Liver (tissue), 9 donors: ENCODE results near the gene ZFYVE1. TPM values are rescaled to one million over a fixed set of nuclear protein-coding genes. Genes with fewer than 3 reads are reported as not detected.

Experiments
- DNase-seq: peaks from one replicate; pipeline ENCODE4 v3.0.0-alpha.2; 2017; ENCODE audit warnings: low spot score
- H3K27ac ChIP-seq, 2 donors: one replicate each; pipeline ENCODE4 v1.7.0; 2013; ENCODE audit warnings: inconsistent platforms in 2 of 2, low read length in 2 of 2, control low read depth in 1 of 2, low read depth in 1 of 2, mild to moderate bottlenecking in 1 of 2
- H3K27me3 ChIP-seq, 4 donors: one replicate each; pipeline versions ENCODE4 v1.6.1 to v1.7.0; 2013; ENCODE audit warnings: low read length in 3 of 4, inconsistent platforms in 1 of 4, mild to moderate bottlenecking in 1 of 4, moderate library complexity in 1 of 4; ENCODE audit not compliant: control insufficient read depth in 4 of 4, insufficient read depth in 4 of 4
- H3K36me3 ChIP-seq, 4 donors: one replicate each; pipeline versions ENCODE4 v1.6.1 to v1.7.0; 2013; ENCODE audit warnings: low read length in 3 of 4, mild to moderate bottlenecking in 3 of 4, low read depth in 1 of 4, moderate library complexity in 1 of 4; ENCODE audit not compliant: control insufficient read depth in 4 of 4, insufficient read depth in 3 of 4
- H3K4me1 ChIP-seq, 4 donors: one replicate each; pipeline versions ENCODE4 v1.6.1 to v1.7.0; 2013; ENCODE audit warnings: low read length in 3 of 4, mild to moderate bottlenecking in 3 of 4, moderate library complexity in 1 of 4; ENCODE audit not compliant: control insufficient read depth in 4 of 4, insufficient read depth in 4 of 4
- H3K4me3 ChIP-seq, 3 donors: one replicate each; pipeline versions ENCODE4 v1.6.1 to v1.7.0; 2013; ENCODE audit warnings: low read length in 3 of 3, control low read depth in 1 of 3, low read depth in 1 of 3, mild to moderate bottlenecking in 1 of 3
- H3K9ac ChIP-seq, 2 donors: one replicate each; pipeline ENCODE4 v1.7.0; 2013; ENCODE audit warnings: low read length in 2 of 2, mild to moderate bottlenecking in 2 of 2, moderate library complexity in 2 of 2, control low read depth in 1 of 2, low read depth in 1 of 2
- H3K9me3 ChIP-seq, 4 donors: one replicate each; pipeline versions ENCODE4 v1.6.1 to v1.7.0; 2013; ENCODE audit warnings: low read length in 3 of 4; ENCODE audit not compliant: control insufficient read depth in 4 of 4
- CTCF ChIP-seq: fragments of 150-350 bp; IDR thresholded peaks from 2 replicates; pipeline ENCODE4 v1.5.1; 2017; ENCODE audit warnings: improper control_type of control experiment, low read depth, low read length; ENCODE audit not compliant: missing input control
- EGR1 ChIP-seq, 2 donors: IDR thresholded peaks; 2 replicates each; pipeline ENCODE4 v1.6.1; 2016 to 2018; ENCODE audit warnings: antibody characterized with exemption in 2 of 2, low read depth in 2 of 2
- FOXA1 ChIP-seq: IDR thresholded peaks from 2 replicates; pipeline ENCODE4 v1.6.1; 2016; ENCODE audit warnings: antibody characterized with exemption
- FOXA2 ChIP-seq: IDR thresholded peaks from 2 replicates; pipeline ENCODE4 v1.6.1; 2016; ENCODE audit warnings: antibody characterized with exemption
- GABPA ChIP-seq, 2 donors: IDR thresholded peaks in 1 of 2; conservative IDR thresholded peaks in 1 of 2; 2 replicates each; pipeline ENCODE4 v1.6.1; 2016; ENCODE audit warnings: antibody characterized with exemption in 2 of 2, mild to moderate bottlenecking in 1 of 2, moderate library complexity in 1 of 2
- HNF4A ChIP-seq, 2 donors: conservative IDR thresholded peaks; 2 replicates each; pipeline ENCODE4 v1.6.1; 2016; ENCODE audit warnings: antibody characterized with exemption in 2 of 2, mild to moderate bottlenecking in 2 of 2
- HNF4G ChIP-seq: IDR thresholded peaks from 2 replicates; pipeline ENCODE4 v1.6.1; 2016; ENCODE audit warnings: antibody characterized with exemption
- JUND ChIP-seq, 2 donors: IDR thresholded peaks; 2 replicates each; pipeline ENCODE4 v1.6.1; 2016; ENCODE audit warnings: antibody characterized with exemption in 2 of 2
- NR2F2 ChIP-seq: IDR thresholded peaks from 2 replicates; pipeline ENCODE4 v1.6.1; 2016; ENCODE audit warnings: antibody characterized with exemption
- RAD21 ChIP-seq, 2 donors: IDR thresholded peaks; 2 replicates each; pipeline ENCODE4 v1.6.1; 2016; ENCODE audit warnings: antibody characterized with exemption in 2 of 2, mild to moderate bottlenecking in 2 of 2
- REST ChIP-seq: IDR thresholded peaks from 2 replicates; pipeline ENCODE4 v1.6.1; 2016; ENCODE audit warnings: antibody characterized with exemption, mild to moderate bottlenecking
- RXRA ChIP-seq, 2 donors: IDR thresholded peaks; 2 replicates each; pipeline ENCODE4 v1.6.1; 2017 to 2018; ENCODE audit warnings: antibody characterized with exemption in 2 of 2, mild to moderate bottlenecking in 1 of 2
- SP1 ChIP-seq: IDR thresholded peaks from 2 replicates; pipeline ENCODE4 v1.6.1; 2018; ENCODE audit warnings: antibody characterized with exemption, mild to moderate bottlenecking
- TAF1 ChIP-seq: conservative IDR thresholded peaks from 2 replicates; pipeline ENCODE4 v1.6.1; 2016; ENCODE audit warnings: antibody characterized with exemption, mild to moderate bottlenecking
- YY1 ChIP-seq: IDR thresholded peaks from 2 replicates; pipeline ENCODE4 v1.6.1; 2016; ENCODE audit warnings: antibody characterized with exemption, mild to moderate bottlenecking
- ZBTB33 ChIP-seq: IDR thresholded peaks from 2 replicates; pipeline ENCODE4 v1.6.1; 2016; ENCODE audit warnings: antibody characterized with exemption
- WGBS: extraction: QIAGEN DNeasy Blood & Tissue Kit; methylation state at CpG from one replicate; pipeline ENCODE4 v1.1.7; 2013; 5-methylcytosine and 5-hydroxymethylcytosine counted together
- polyA plus RNA-seq, 2 donors: library from polyadenylated mRNA; stranded (reverse) in 1 of 2; unstranded in 1 of 2; fragments of 200-250 nt in 1 of 2; fragments of >200 nt in 1 of 2; fragmentation: Nextera tagmentation in 1 of 2; extraction: Ambion mirVana in 1 of 2; gene quantifications; one replicate each; pipeline versions ENCODE4 v1.2.1 to v1.2.3, GENCODE V29; 2013 to 2015
- total RNA-seq, 2 donors: library from RNA; depleted of rRNA; stranded (reverse); fragments of >200 nt; gene quantifications; one replicate each; pipeline ENCODE4 v1.2.3, GENCODE V29; 2014
- TF ChIP-seq, protein P1 (sequence below): IDR thresholded peaks from 2 replicates; pipeline ENCODE4 v1.6.1; 2016; ENCODE audit warnings: antibody characterized with exemption
- donor health status: healthy.
- donor health status: healthy.
- donor health status: healthy.
- donor health status: healthy.
- donor health status: healthy.

Gene ZFYVE1
- total and polyA plus RNA-seq, 4 donors, result 5.8 to 13.5 (median 7.9) TPM

GRCh38 chr14:72970824-72971434 is 56.0 kb downstream of the ZFYVE1 start:
- H3K4me3 ChIP-seq, result no peak overlapping the region
- H3K36me3 ChIP-seq, result peaks cover 19 to 66% (median 46%) of the 10 kb centered on the region in 4 donors
- 97% methylated on average over 20 of the region's 20 CpGs for WGBS
- DNase-seq, result no peak
- H3K27ac ChIP-seq, result no peak overlapping the region
- H3K4me1 ChIP-seq, result no peaks in the 10 kb centered on the region
- no peaks in the 10 kb centered on the region for H3K27me3 ChIP-seq
- H3K9me3 ChIP-seq, result no peaks in the 10 kb centered on the region
- TF ChIP-seq RXRA (IDR thresholded peaks at IDR 0.05), result no peak
- TF ChIP-seq FOXA1, result no peak
- no peak for TF ChIP-seq JUND (IDR thresholded peaks at IDR 0.05)
- TF ChIP-seq HNF4A (conservative IDR thresholded peaks at IDR 0.05), result no peak
- no peak for TF ChIP-seq RAD21 (IDR thresholded peaks at IDR 0.05)
- TF ChIP-seq NR2F2, result no peak
- no peak for TF ChIP-seq REST
- no peak for TF ChIP-seq GABPA (IDR thresholded peaks at IDR 0.05 in 1 of 2, conservative IDR thresholded peaks at IDR 0.05 in 1 of 2)
- no peak for TF ChIP-seq CTCF
- TF ChIP-seq, protein P1, sequence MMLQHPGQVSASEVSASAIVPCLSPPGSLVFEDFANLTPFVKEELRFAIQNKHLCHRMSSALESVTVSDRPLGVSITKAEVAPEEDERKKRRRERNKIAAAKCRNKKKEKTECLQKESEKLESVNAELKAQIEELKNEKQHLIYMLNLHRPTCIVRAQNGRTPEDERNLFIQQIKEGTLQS, result no peak
- TF ChIP-seq HNF4G, result no peak
- no peak for TF ChIP-seq EGR1 (IDR thresholded peaks at IDR 0.05; ENCODE audit: low read depth in 2 of 2)
- no peak for TF ChIP-seq FOXA2
- TF ChIP-seq ZBTB33, result no peak
- H3K9ac ChIP-seq, result no peak overlapping the region

GRCh38 chr14:72970058-72970630 is 56.8 kb downstream of the ZFYVE1 start:
- no peak overlapping the region for H3K9ac ChIP-seq
- H3K9me3 ChIP-seq, result no peaks in the 10 kb centered on the region
- peaks cover 17 to 60% (median 40%) of the 10 kb centered on the region in 4 donors for H3K36me3 ChIP-seq
- 97% methylated on average over 17 of the region's 17 CpGs for WGBS
- no peaks in the 10 kb centered on the region for H3K27me3 ChIP-seq
- no peak overlapping the region for H3K27ac ChIP-seq
- no peaks in the 10 kb centered on the region for H3K4me1 ChIP-seq
- DNase-seq, result no peak
- no peak overlapping the region for H3K4me3 ChIP-seq
- TF ChIP-seq JUND (IDR thresholded peaks at IDR 0.05) (no peak), EGR1 (IDR thresholded peaks at IDR 0.05; ENCODE audit: low read depth in 2 of 2) (no peak), FOXA2 (no peak), RXRA (IDR thresholded peaks at IDR 0.05) (no peak), SP1 (no peak), GABPA (IDR thresholded peaks at IDR 0.05 in 1 of 2, conservative IDR thresholded peaks at IDR 0.05 in 1 of 2) (no peak), RAD21 (IDR thresholded peaks at IDR 0.05) (no peak), YY1 (no peak), FOXA1 (no peak), TAF1 (no peak), REST (no peak), ZBTB33 (no peak), HNF4A (conservative IDR thresholded peaks at IDR 0.05) (no peak)
